NCI-H524 treated with DMSO at 0.1 percent for 48 hours (cell line): Measurements from ENCODE around the gene ASB18.
"Not testable (repeated sequence)": the region's sequence is repeated elsewhere in the genome, so short reads cannot be mapped to it uniquely, and the experiment has no call there.

Experiments used
- DNase-seq: peaks from one replicate; lab custom pipeline; 2025; lab: John Stamatoyannopoulos, UW

The ASB18 gene

DNA sequence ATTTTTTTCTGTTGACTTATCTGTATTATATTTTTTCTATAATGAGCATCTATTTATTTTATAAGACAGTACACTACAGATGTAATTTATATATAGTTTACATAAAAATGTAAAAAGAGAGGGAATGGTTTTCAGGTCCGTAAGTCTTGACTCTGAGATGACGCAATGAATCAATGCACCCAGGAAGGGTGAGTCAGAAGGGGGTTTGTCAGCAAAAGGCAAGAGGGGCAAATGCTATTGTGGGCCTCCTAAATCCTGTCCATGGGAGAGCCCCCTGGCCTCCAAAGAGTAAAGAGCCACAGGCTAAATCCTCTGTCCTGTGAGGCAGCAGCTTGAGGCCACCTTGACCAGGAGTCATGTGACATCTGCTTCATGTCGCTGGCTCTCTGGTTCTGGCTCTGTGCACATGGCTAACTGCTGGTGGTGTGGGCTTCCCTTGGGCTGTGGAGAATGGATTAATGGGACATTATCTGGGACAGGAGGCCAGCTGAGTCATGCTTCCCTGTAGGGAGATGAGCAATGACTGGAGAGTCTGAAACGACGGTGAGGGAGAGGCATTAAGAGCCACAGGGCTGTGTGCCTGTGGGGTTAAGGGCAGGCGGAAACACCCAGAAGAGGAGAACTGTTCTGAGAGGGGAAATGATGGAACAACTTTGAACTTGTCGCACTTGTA is 22.8 kb upstream of the ASB18 start:
- DNase-seq: no peak

DNA sequence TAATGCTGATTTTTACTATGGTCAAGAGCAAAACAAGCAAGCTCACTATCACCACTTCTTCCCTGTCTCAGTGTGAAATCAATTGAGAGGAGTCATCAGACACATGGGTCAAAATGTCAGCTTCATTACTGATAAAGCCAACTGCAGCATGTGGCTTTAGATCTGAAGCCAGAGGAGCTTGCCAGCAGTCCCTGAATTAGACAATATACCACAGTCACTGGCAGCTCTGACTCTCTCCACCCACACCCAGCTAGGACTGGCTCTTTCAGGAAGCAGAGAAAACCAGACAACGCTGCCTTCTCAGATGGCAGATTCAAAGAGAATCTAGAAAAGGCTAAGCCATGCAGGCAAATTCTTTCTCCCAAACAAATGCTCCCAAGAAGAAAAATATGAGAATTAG is 20.0 kb upstream of the ASB18 start:
- no peak for DNase-seq

DNA sequence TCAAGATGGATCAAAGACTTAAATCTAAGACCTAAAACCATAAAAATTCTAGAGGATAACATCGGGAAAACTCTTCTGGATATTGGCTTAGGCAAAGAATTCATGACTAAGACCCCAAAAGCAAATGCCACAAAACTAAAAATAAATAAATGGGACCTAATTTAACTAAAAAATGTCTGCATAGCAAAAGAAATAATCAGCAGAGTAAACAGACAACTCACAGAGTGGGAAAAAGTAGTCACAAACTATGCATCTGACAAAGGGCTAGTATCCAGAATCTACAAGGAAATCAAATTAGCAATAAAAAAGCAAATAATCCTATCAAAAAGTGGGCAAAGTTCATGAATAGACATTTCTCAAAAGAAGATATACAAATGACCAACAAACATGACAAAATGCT is 18.2 kb upstream of the ASB18 start:
- DNase-seq: no peak

GRCh38 chr2:236281423-236281822 is 17.2 kb upstream of the ASB18 start:
- DNase-seq: no peak

DNA sequence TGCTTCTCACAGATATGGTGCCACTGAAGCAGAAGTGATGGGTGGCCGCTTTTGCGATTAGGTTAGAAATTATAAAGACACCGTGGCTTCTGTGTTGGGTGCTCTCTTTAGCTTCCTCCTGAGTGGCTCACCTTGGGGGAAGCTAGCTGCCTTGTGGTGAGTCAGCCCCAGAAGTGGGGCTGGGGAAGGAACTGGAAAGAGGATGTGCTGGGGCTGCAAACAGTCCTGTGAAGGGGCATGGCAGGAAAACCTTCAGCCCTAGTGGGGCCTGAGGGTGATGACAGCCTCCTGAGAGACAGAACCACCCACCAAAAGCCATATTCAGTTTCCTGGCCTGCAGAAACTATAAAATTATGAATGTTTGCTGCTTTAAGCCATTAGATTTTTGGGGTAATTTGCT is 8.9 kb upstream of the ASB18 start:
- no peak for DNase-seq

DNA sequence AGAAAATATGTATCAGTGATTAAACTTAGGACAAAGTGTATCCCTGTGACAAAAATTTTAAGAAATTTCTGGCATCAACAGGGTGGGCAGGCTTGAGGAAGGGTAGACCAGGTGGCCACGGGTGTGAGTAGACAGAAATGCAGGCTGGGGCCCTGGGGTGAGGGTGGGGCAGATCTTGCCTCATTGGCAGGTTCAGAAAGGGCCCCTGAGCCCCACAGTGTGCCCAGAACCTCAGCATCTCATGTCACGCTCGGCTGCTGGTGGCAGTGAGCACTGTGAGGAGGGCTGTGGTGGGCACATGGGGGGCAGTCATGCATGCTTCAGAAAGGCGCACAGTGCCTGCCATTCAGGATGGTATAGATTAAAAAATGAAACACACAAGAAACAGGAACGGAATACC is 7.6 kb upstream of the ASB18 start:
- DNase-seq: no peak

DNA sequence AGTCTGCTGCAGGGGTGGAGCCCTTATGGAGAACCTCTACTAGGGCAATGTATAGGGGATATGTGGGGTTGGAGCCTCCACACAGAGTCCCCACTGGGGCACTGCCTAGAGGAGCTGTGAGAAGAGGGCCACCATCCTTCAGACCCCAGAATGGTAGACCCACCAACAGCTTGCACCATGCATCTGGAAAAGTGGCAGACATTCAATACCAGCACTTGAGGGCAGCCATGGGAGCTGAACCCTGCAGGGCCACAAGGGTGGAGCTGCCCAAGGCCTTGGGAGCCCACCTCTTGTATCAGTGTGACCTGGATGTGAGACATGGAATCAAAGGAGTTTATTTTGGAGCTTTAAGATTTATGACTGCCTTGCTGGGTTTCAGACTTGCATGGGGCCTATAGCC is 5.7 kb upstream of the ASB18 start:
- DNase-seq: not testable (repeated sequence)

GRCh38 chr2:236265675-236266074 is 1.5 kb upstream of the ASB18 start:
- DNase-seq: no peak

DNA sequence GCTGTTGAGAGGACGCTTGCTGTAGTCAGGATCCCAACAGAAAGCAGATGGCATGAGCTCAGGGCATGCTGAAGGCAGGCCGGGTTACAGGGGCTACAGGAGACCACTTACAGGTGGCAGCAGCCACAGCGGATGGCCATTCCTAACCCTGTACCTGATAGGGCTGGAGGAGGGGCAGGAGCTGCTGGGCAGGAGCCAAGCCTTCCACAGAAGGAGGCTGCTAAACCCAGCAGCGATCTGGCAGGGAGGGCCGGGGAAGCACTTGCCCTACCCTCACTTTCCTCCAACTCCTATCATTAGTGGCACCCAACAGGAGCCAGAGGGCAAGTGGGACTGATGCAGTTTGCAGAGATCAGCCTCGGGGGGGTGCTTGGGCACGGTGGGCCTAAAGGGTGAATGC is 2.0 kb downstream of the ASB18 start:
- DNase-seq: no peak

DNA sequence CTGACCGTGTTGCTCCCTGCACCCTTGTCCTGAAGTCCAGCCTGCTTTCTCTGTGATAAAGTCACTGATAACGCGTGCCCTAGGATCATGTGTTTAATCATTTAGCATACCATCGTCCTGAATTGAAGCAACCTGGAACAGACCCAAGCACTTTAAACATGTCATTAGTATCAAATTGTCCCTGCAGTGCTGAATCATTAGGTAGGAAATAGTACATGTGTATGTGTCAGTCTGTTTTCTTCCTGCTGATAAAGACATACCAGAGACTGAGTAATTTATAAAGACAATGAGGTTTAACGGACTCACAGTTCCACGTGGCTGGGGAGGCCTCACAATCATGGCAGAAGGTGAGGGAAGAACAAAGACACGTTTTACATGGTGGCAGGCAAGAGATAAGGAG is 2.8 kb downstream of the ASB18 start:
- DNase-seq: no peak

DNA sequence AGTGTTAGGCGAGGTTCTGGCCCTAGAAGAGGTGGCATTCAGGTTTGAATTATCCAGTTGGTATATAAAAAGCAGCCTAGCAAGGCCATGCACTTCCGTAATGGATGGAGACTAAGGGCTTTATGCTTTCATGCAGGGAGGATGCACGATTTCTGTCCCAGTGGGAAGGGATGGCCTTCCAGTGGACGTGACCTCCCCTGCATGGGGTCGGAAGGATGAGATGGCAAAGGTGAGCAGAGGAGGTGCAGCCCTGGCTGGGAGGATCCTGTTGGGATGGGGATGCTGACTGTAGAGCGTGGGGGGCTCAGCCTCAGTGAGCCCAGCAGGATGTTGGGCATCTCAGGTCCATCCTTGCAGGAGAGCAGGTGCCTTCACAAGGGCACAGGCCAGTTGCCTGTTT is 4.8 kb downstream of the ASB18 start:
- DNase-seq: no peak

- DNase-seq: no peak
These were observed 6.6 kb downstream of the ASB18 start for GRCh38 chr2:236257575-236257974.

- DNase-seq: no peak
These were observed 7.1 kb downstream of the ASB18 start for GRCh38 chr2:236257136-236257535.

- DNase-seq: no peak
These were observed 7.7 kb downstream of the ASB18 start for GRCh38 chr2:236256366-236256985.

DNA sequence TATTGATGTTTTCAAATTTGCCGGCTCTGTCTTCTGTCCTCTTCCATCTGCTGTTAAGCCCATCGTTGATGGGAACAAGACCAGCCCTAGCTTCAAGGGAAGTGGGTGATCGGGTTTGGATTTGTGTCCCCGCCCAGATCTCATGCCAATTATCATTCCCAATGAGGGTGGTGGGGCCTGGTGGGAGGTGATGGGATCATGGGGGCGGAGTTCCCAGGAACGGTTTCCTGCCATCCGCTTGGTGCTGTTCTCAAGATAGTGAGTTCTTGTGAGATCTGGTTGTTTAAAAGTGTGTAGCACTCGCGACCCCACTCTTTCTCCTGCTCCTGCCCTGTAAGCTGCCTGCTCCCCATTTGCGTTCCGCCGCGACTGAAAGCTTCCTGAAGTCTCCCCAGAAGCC is 9.5 kb downstream of the ASB18 start:
- DNase-seq: no peak

GRCh38 chr2:236254001-236254400 is 10.2 kb downstream of the ASB18 start:
- no peak for DNase-seq

- DNase-seq: no peak
These were observed 11.6 kb downstream of the ASB18 start for GRCh38 chr2:236252602-236253001.

GRCh38 chr2:236250909-236251579 is 13.2 kb downstream of the ASB18 start:
- DNase-seq: no peak

DNA sequence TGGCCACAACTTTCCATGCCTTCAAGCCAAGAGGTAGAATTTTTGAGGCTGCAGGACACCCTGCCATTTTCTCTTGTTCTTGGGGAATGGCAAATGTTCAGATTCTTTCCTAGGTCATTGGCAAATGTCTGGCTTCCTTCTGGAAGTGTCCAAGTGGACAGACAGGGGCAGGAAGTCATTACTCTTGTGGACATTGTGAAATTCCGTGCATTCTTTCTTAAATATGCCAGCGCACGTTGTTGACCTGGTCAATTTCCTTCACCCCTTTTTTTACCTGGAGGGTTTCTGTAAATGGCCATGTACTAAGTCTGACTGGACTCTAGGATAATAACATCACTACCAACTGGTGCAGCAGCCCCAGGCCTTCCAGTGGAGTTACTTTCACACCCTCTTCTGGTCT is 13.9 kb downstream of the ASB18 start:
- no peak for DNase-seq

- DNase-seq: no peak
These were observed 15.1 kb downstream of the ASB18 start for GRCh38 chr2:236249066-236249465.

- no peak for DNase-seq
These were observed 17.4 kb downstream of the ASB18 start for GRCh38 chr2:236246711-236247246.

DNA sequence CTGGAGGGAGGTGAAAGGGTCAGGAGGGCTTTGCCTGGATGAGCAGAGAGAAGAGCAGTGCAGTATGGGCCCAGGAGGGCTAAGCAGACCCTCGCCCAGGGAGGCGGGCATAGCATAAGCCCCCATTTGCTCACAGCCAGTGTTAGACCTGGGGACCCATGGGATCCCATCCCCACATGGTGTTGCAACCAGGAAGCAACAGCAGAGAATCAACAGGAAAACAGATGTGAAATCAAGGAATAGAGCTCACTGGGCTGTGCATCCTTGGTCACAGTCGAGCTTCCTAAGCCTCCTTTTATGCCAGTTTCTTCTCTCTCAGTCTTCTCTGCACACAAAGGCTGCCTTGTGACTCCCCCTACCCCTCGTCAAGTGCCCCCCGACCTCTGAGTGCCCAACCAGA is 19.9 kb downstream of the ASB18 start:
- DNase-seq: no peak

DNA sequence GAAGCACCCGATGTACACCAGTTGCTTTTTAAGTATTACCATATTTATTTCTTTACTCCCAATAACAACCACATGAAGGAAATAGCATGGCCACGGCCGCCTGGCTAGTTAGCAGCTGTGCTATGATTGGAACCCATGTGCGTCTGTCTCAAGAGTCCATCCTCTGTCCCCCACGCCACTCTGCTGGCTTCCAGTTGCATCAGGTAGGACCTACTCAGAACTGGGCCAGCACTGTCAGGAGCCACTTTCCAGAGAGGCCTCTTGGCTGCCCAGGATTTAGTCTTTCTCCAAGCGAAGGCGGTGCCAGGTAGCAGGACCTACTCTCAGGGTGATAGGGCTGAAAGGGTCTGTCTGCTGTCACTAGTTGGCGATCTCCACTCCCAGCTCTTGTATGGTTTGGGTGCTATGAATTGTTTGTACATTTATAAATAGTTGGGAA is 22.1 kb downstream of the ASB18 start:
- DNase-seq: no peak
